ENCODE data around the gene IRAK3. TPM values are rescaled to one million over a fixed set of nuclear protein-coding genes. Genes with fewer than 3 reads are reported as not detected.

Gene IRAK3
- total RNA-seq, 2 donors from 2014 or later, result 1.5 to 2.4 TPM

GRCh38 chr12:66237505-66238175 lies 48.6 kb downstream of the IRAK3 start:
- no peak for ATAC-seq
- Mint-ChIP-seq H3K27ac (no peak overlapping the region), H3K27me3 (peaks cover 56% of the 10 kb centered on the region), H3K36me3 (ENCODE audit: low read depth) (peaks cover 5% of the 10 kb centered on the region), H3K4me3 (no peak overlapping the region), H3K4me1 (peaks cover 10% of the 10 kb centered on the region)
- no peak for DNase-seq
- no peaks in the 10 kb centered on the region for H3K9me3 ChIP-seq (ENCODE audit: control insufficient read depth, low read length, poor library complexity, severe bottlenecking)

DNA sequence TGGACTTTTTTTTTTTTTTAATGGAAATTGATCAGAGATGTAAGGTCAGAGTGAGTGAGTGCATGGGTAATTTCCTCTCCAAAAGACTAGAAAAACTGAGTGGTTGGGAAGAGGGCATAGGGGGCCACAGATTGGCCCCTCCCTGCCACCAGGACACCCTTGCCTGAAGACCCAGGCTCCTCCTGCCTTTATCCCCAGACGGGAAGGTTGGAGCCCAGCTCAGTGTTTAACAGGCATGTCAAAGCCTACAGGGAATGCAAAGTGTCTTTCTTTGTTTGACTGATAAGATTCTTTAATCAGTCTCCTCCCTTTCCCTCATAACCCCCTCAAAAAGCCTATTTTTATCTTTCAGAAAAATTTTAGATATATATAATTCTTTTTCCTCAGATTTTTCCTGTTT lies 50.3 kb downstream of the IRAK3 start:
- H3K4me3 Mint-ChIP-seq, result no peak overlapping the region
- no peaks in the 10 kb centered on the region for H3K9me3 ChIP-seq (ENCODE audit: control insufficient read depth, low read length, poor library complexity, severe bottlenecking)
- H3K4me1 Mint-ChIP-seq, result peaks cover 7% of the 10 kb centered on the region
- peaks cover 5% of the 10 kb centered on the region for H3K36me3 Mint-ChIP-seq (ENCODE audit: low read depth)
- DNase-seq, result no peak
- ATAC-seq, result no peak
- peaks cover 61% of the 10 kb centered on the region for H3K27me3 Mint-ChIP-seq
- no peak overlapping the region for H3K27ac Mint-ChIP-seq

DNA sequence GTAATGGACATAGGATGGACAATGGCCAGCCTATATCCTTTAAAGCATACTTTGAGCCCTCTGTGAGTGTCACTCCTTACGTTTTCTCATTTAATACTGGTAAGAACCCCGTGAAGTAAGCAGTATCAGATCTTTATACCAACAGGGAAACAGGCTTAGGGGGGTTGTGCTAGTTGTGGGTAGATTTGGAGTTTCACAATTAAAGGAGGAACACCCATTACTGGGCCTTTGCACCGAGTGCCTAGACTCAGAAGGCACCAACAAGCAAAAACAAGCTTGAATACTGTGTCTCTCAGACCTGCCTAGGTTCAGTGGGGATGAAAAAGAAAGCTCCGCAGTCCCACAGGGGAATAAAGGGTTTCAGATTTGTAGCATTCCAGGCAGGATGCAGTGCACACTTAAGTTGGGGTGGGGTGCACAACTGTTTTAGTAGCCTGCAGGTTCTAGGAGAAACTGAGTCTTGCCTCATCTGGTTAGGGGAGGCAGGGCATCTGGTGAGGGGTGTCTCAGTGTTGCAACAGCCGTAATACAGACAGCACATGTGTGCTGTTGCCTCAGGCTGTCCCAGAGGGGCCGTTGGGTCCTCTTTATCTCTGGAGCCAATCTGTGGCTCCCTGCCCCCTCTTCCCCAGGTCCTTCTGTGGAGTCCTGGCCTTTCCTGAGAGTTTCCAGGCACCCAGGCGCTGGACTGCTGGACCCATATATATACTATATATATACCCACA lies 51.2 kb downstream of the IRAK3 start:
- peaks cover 7% of the 10 kb centered on the region for H3K4me1 Mint-ChIP-seq
- H3K27ac Mint-ChIP-seq, result no peak overlapping the region
- ATAC-seq (no peak), DNase-seq (no peak)
- H3K27me3 Mint-ChIP-seq, result peaks cover 57% of the 10 kb centered on the region
- H3K36me3 Mint-ChIP-seq (ENCODE audit: low read depth), result peaks cover 5% of the 10 kb centered on the region
- H3K9me3 ChIP-seq (ENCODE audit: control insufficient read depth, low read length, poor library complexity, severe bottlenecking), result no peaks in the 10 kb centered on the region
- H3K4me3 Mint-ChIP-seq, result no peak overlapping the region

- ATAC-seq, result no peak
- H3K4me3 Mint-ChIP-seq, result no peak overlapping the region
- no peak overlapping the region for H3K27ac Mint-ChIP-seq
- H3K4me1 Mint-ChIP-seq, result peaks cover 4% of the 10 kb centered on the region
- H3K36me3 Mint-ChIP-seq (ENCODE audit: low read depth), result peaks cover 5% of the 10 kb centered on the region
- no peaks in the 10 kb centered on the region for H3K9me3 ChIP-seq (ENCODE audit: control insufficient read depth, low read length, poor library complexity, severe bottlenecking)
- peaks cover 57% of the 10 kb centered on the region for H3K27me3 Mint-ChIP-seq
- DNase-seq, result no peak
Observed at GRCh38 chr12:66241061-66242043, 52.3 kb downstream of the IRAK3 start.

- peaks cover 5% of the 10 kb centered on the region for H3K36me3 Mint-ChIP-seq (ENCODE audit: low read depth)
- ATAC-seq (no peak), DNase-seq (no peak)
- H3K4me3 Mint-ChIP-seq, result no peak overlapping the region
- H3K27me3 Mint-ChIP-seq, result peaks cover 48% of the 10 kb centered on the region
- H3K9me3 ChIP-seq (ENCODE audit: control insufficient read depth, low read length, poor library complexity, severe bottlenecking), result no peaks in the 10 kb centered on the region
- peaks cover 2% of the 10 kb centered on the region for H3K4me1 Mint-ChIP-seq
- no peak overlapping the region for H3K27ac Mint-ChIP-seq
Observed at GRCh38 chr12:66242311-66242710, 53.3 kb downstream of the IRAK3 start.

- H3K27ac Mint-ChIP-seq, result no peak overlapping the region
- DNase-seq (no peak), ATAC-seq (no peak)
- no peaks in the 10 kb centered on the region for H3K9me3 ChIP-seq (ENCODE audit: control insufficient read depth, low read length, poor library complexity, severe bottlenecking)
- H3K4me1 Mint-ChIP-seq, result no peaks in the 10 kb centered on the region
- H3K4me3 Mint-ChIP-seq, result no peak overlapping the region
- H3K36me3 Mint-ChIP-seq (ENCODE audit: low read depth), result no peaks in the 10 kb centered on the region
- peaks cover 34% of the 10 kb centered on the region for H3K27me3 Mint-ChIP-seq
Observed at GRCh38 chr12:66243911-66244310, 54.9 kb downstream of the IRAK3 start.

DNA sequence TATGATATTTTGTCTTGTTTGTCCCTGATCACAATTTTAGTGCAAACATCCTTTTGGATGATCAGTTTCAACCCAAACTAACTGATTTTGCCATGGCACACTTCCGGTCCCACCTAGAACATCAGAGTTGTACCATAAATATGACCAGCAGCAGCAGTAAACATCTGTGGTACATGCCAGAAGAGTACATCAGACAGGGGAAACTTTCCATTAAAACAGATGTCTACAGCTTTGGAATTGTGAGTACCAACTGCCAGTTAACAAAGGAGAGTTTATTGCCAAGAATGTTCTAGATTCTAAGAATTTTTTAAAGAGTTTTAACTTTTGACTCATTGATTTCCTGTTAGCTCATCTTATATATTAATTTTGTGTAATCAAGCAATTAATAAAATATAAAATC lies 55.4 kb downstream of the IRAK3 start:
- DNase-seq (no peak), ATAC-seq (no peak)
- Mint-ChIP-seq H3K27me3 (peaks cover 34% of the 10 kb centered on the region), H3K4me3 (no peak overlapping the region), H3K36me3 (ENCODE audit: low read depth) (no peaks in the 10 kb centered on the region), H3K27ac (no peak overlapping the region), H3K4me1 (no peaks in the 10 kb centered on the region)
- no peaks in the 10 kb centered on the region for H3K9me3 ChIP-seq (ENCODE audit: control insufficient read depth, low read length, poor library complexity, severe bottlenecking)

GRCh38 chr12:66247741-66248140 lies 58.7 kb downstream of the IRAK3 start:
- peaks cover 11% of the 10 kb centered on the region for H3K27me3 Mint-ChIP-seq
- DNase-seq (no peak), ATAC-seq (no peak)
- H3K9me3 ChIP-seq (ENCODE audit: control insufficient read depth, low read length, poor library complexity, severe bottlenecking), result no peaks in the 10 kb centered on the region
- H3K4me3 Mint-ChIP-seq, result no peak overlapping the region
- no peaks in the 10 kb centered on the region for H3K4me1 Mint-ChIP-seq
- H3K36me3 Mint-ChIP-seq (ENCODE audit: low read depth), result no peaks in the 10 kb centered on the region
- H3K27ac Mint-ChIP-seq, result no peak overlapping the region

DNA sequence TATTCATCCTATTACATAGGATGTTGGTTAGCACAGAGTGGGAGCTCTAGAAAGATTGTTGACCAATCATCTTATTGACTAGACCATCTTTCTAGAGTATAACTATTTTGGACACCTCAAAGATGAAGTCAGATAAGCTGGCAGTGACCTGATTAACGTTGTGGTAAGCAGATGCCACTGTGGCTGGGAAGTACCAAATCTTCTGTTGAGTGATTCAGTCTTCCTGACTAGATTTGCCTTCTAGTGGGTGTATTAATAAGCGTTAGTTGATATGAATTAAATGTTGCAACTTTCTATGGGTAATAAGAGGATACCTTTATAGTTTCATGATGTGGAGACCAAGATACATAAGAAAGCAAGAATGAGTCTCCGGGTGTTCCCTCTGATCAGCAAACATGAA lies 62.0 kb downstream of the IRAK3 start:
- H3K27ac Mint-ChIP-seq, result no peak overlapping the region
- peaks cover 3% of the 10 kb centered on the region for H3K27me3 Mint-ChIP-seq
- H3K9me3 ChIP-seq (ENCODE audit: control insufficient read depth, low read length, poor library complexity, severe bottlenecking), result no peaks in the 10 kb centered on the region
- ATAC-seq (no peak), DNase-seq (no peak)
- H3K4me3 Mint-ChIP-seq, result no peak overlapping the region
- no peaks in the 10 kb centered on the region for H3K4me1 Mint-ChIP-seq
- no peaks in the 10 kb centered on the region for H3K36me3 Mint-ChIP-seq (ENCODE audit: low read depth)

- Mint-ChIP-seq H3K4me3 (no peak overlapping the region), H3K27ac (no peak overlapping the region), H3K36me3 (ENCODE audit: low read depth) (no peaks in the 10 kb centered on the region), H3K4me1 (no peaks in the 10 kb centered on the region), H3K27me3 (peaks cover 14% of the 10 kb centered on the region)
- ATAC-seq (no peak), DNase-seq (no peak)
- no peaks in the 10 kb centered on the region for H3K9me3 ChIP-seq (ENCODE audit: control insufficient read depth, low read length, poor library complexity, severe bottlenecking)
Observed at GRCh38 chr12:66252771-66253170, 63.8 kb downstream of the IRAK3 start.

GRCh38 chr12:66255737-66256136 lies 66.7 kb downstream of the IRAK3 start:
- Mint-ChIP-seq H3K27me3 (peaks cover 29% of the 10 kb centered on the region), H3K4me3 (no peak overlapping the region)
- ATAC-seq, result no peak

DNA sequence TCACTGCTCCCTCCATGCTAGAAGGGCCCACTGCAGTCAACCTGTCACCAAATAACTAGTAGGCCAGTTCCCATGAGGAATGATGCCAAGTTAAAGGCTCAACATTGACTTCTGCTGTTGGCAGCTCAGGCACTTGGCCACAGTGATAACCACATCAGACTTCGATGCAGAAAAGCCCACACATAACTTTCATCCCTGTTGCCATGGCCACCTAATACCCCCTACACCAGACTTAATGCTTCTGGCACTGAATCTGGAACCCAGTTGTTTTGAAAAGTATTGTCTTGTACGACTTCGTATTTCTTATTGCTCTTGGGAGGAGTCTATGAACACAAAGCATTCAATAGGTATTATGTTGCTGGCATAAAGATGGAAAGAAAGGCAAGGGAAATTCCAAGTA lies 69.0 kb downstream of the IRAK3 start:
- Mint-ChIP-seq H3K36me3 (ENCODE audit: low read depth) (peaks cover 5% of the 10 kb centered on the region), H3K27ac (no peak overlapping the region), H3K4me3 (no peak overlapping the region), H3K4me1 (peaks cover 2% of the 10 kb centered on the region), H3K27me3 (peaks cover 40% of the 10 kb centered on the region)
- no peak for ATAC-seq
- H3K9me3 ChIP-seq (ENCODE audit: control insufficient read depth, low read length, poor library complexity, severe bottlenecking), result no peaks in the 10 kb centered on the region
- DNase-seq, result no peak

More at GRCh38 chr12:66255737-66256136, 66.7 kb downstream of the IRAK3 start:
- H3K9me3 ChIP-seq (ENCODE audit: control insufficient read depth, low read length, poor library complexity, severe bottlenecking), result no peaks in the 10 kb centered on the region
- Mint-ChIP-seq H3K27ac (no peak overlapping the region), H3K36me3 (ENCODE audit: low read depth) (peaks cover 5% of the 10 kb centered on the region), H3K4me1 (peaks cover 2% of the 10 kb centered on the region)
- DNase-seq, result no peak

DNA sequence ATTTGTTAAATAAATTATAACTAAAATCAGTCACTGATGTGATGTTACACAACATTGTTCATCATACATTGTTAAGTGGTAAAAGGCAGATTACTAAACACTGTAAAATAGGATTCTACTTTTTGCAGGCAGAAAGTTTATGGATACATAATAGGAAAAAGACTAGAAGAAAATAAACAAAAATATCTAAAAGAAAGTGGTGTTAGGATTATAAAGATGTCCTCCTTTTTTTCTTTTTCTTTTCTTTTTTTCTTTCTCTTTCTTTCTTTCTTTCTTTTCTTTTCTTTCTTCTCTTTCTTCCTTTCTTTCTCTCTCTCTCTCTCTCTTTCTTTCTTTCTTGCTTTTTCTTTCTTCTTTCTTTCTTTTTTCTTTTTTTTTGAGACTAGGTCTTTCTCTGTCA lies 73.7 kb downstream of the IRAK3 start:
- Mint-ChIP-seq H3K36me3 (ENCODE audit: low read depth) (peaks cover 7% of the 10 kb centered on the region), H3K27ac (no peak overlapping the region), H3K4me3 (no peak overlapping the region), H3K4me1 (peaks cover 4% of the 10 kb centered on the region), H3K27me3 (peaks cover 42% of the 10 kb centered on the region)
- no peak for ATAC-seq
- no peaks in the 10 kb centered on the region for H3K9me3 ChIP-seq (ENCODE audit: control insufficient read depth, low read length, poor library complexity, severe bottlenecking)
- DNase-seq, result no peak
